H1 (cell line): Measurements from ENCODE around the gene SLC38A8. TPM values are rescaled to one million over a fixed set of nuclear protein-coding genes. Genes with fewer than 3 reads are reported as not detected.
A peak's percentile ranks its signal among the peaks of the same experiment; 100 is the strongest.

Source experiments
- CREB1 ChIP-seq: IDR thresholded peaks from 2 replicates; pipeline ENCODE4 v1.6.1; 2012; ENCODE audit warnings: inconsistent platforms
- JUND ChIP-seq: IDR thresholded peaks from 2 replicates; pipeline ENCODE4 v1.6.1; 2011; ENCODE audit warnings: mild to moderate bottlenecking, improper control_type of control experiment, low read length
- MAX ChIP-seq: IDR thresholded peaks from 2 replicates; pipeline ENCODE4 v1.6.1; 2012; ENCODE audit warnings: inconsistent platforms
- SIX5 ChIP-seq: IDR thresholded peaks from 2 replicates; pipeline ENCODE4 v1.6.1; 2011; ENCODE audit warnings: mild to moderate bottlenecking, low read depth, low read length
- SP1 ChIP-seq: IDR thresholded peaks from 2 replicates; pipeline ENCODE4 v1.6.1; 2011; ENCODE audit warnings: low read depth, low read length
- polyA plus RNA-seq, 7 experiments: library from polyadenylated mRNA; depleted of rRNA in 3 of 7; stranded (reverse) in 5 of 7; unstranded in 2 of 7; fragments of >200 nt in 5 of 7; fragments of 200-250 nt in 2 of 7; gene quantifications; 1 replicate in 5 of 7; 2 replicates in 1 of 7; 4 replicates in 1 of 7; pipeline versions ENCODE4 v1.2.1 to v1.2.3, GENCODE V29; 2011 to 2013; ENCODE audit warnings: missing spikeins in 2 of 7, mixed read lengths in 2 of 7
- total RNA-seq: library from RNA; stranded (reverse); fragmentation: NEBNext Ultra II Directional; extraction: Animal tissue kit (Norgen Biotek cat#: 25700); gene quantifications from 2 replicates; pipeline ENCODE4 v1.2.1, GENCODE V29; 2021
- TF ChIP-seq, protein P1 (sequence below): IDR thresholded peaks from 2 replicates; pipeline ENCODE4 v1.6.1; 2011; ENCODE audit warnings: low read depth, mild to moderate bottlenecking, low read length; ENCODE audit not compliant: insufficient read depth

SLC38A8 gene
- total and polyA plus RNA-seq, 2 of the 8 experiments (the other 6 are each of a cell fraction or from before 2014, with no cell fraction given), result 0.08 TPM; not detected in 1

GRCh38 chr16:84062734-84063640 is 20.4 kb upstream of the SLC38A8 start (continued):
- TF ChIP-seq SP1 (no peak), JUND (peak; percentile 90), SIX5 (no peak), CREB1 (peak; percentile 80), MAX (peak; percentile 41; the same call in 1 of the 2 replicates)
- TF ChIP-seq, protein P1, sequence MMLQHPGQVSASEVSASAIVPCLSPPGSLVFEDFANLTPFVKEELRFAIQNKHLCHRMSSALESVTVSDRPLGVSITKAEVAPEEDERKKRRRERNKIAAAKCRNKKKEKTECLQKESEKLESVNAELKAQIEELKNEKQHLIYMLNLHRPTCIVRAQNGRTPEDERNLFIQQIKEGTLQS, result 0 out of 2 replicates have a peak, but pooled peaks have one; percentile 18
